Measurements from ENCODE around the gene ZFP3. TPM values are rescaled to one million over a fixed set of nuclear protein-coding genes. Genes with fewer than 3 reads are reported as not detected.
"Not testable (repeated sequence)": the region's sequence is repeated elsewhere in the genome, so short reads cannot be mapped to it uniquely, and the experiment has no call there.

Gene ZFP3
- total and polyA plus RNA-seq, 2 donors (not counting 3 experiments of a cell fraction or from before 2014, with no cell fraction given) = 1.7 TPM

DNA sequence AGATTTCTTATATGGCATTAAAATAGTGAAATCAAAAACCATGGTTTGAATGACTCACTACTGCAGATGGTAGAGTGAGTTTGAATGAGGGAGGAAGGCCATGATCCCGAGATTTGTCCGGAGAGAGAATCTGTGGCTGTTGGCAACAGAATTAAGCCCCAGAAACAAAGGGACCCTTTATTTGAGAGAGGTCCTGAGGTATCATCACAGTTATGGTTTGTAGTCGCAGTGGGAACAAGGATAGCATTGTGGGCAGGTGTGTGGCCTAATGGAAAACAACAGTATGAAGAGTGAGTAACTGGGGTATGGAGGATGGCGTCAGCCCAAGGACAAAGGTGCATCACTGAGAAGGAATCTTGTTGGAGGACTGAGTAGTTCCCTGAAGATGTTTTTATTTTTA, 8.5 kb upstream of the ZFP3 start:
- FAIRE-seq = no peak
- Histone ChIP-seq H3K9ac (replicated peaks; ENCODE audit: extremely low read depth, insufficient read depth, low read length) (no peak overlapping the region), H4K20me1 (replicated peaks; ENCODE audit: control insufficient read depth, extremely low read depth, insufficient read depth, low read length) (no peaks in the 10 kb centered on the region), H3K79me2 (ENCODE audit: control insufficient read depth, insufficient read depth, low read length) (no peaks in the 10 kb centered on the region), H3K4me3 (replicated peaks in 1 of 3; ENCODE audit: insufficient read depth in 1 of 3, low read depth in 1 of 3, low read length in 3 of 3) (no peak overlapping the region), H3K4me2 (ENCODE audit: insufficient read depth, low read length) (no peak overlapping the region), H3K4me1 (ENCODE audit: control insufficient read depth, extremely low read depth, insufficient read depth, low read length) (no peaks in the 10 kb centered on the region), H3K27ac (ENCODE audit: insufficient read depth, low read depth, low read length) (no peak overlapping the region), H2AFZ (ENCODE audit: low read depth, low read length) (no peak overlapping the region), H3K27me3 (ENCODE audit: control insufficient read depth in 2 of 2, insufficient read depth in 2 of 2, low read length in 2 of 2) (no peaks in the 10 kb centered on the region), H3K36me3 (ENCODE audit: control insufficient read depth in 2 of 2, extremely low read depth in 1 of 2, insufficient read depth in 2 of 2, low read length in 2 of 2) (no peaks in the 10 kb centered on the region), H3K9me3 (replicated peaks; ENCODE audit: control insufficient read depth, insufficient read depth, low read length) (no peaks in the 10 kb centered on the region), H3K9me1 (replicated peaks; ENCODE audit: control insufficient read depth, extremely low read depth, insufficient read depth, low read length) (no peaks in the 10 kb centered on the region)
- BruUV-seq (replicated peaks) = no TSS peak
- dilution Hi-C loops (cut with MboI; ENCODE audit: extremely low pct_ligation_motif_present, low sequenced_read_pairs) (no loop called here), intact Hi-C loops (cut with micrococcal nuclease) (no loop called here)
- CTCF ChIA-PET = no interaction called here
- TF ChIP-seq EZH2 (IDR thresholded peaks at IDR 0.05; ENCODE audit: borderline replicate concordance, low read depth, low read length, severe bottlenecking) = no peak
- no peak for TF ChIP-seq POLR2AphosphoS5 (IDR thresholded peaks at IDR 0.05; ENCODE audit: insufficient read depth, low read depth, low read length)
- TF ChIP-seq GATA2 (IDR thresholded peaks at IDR 0.05; ENCODE audit: insufficient read depth, insufficient read length, low read depth, low read length) = no peak
- TF ChIP-seq POLR2A (IDR thresholded peaks at IDR 0.05; ENCODE audit: low read depth, low read length) = no peak
- no peak for TF ChIP-seq FOS (IDR thresholded peaks at IDR 0.05; ENCODE audit: borderline replicate concordance, insufficient read depth, low read length)
- TF ChIP-seq, protein P1, sequence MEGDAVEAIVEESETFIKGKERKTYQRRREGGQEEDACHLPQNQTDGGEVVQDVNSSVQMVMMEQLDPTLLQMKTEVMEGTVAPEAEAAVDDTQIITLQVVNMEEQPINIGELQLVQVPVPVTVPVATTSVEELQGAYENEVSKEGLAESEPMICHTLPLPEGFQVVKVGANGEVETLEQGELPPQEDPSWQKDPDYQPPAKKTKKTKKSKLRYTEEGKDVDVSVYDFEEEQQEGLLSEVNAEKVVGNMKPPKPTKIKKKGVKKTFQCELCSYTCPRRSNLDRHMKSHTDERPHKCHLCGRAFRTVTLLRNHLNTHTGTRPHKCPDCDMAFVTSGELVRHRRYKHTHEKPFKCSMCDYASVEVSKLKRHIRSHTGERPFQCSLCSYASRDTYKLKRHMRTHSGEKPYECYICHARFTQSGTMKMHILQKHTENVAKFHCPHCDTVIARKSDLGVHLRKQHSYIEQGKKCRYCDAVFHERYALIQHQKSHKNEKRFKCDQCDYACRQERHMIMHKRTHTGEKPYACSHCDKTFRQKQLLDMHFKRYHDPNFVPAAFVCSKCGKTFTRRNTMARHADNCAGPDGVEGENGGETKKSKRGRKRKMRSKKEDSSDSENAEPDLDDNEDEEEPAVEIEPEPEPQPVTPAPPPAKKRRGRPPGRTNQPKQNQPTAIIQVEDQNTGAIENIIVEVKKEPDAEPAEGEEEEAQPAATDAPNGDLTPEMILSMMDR (IDR thresholded peaks at IDR 0.05; ENCODE audit: extremely low read depth in 1 of 2, insufficient read depth in 1 of 2, low read depth in 1 of 2, low read length in 2 of 2) = no peak
- no peak for TF ChIP-seq JUN (IDR thresholded peaks at IDR 0.05; ENCODE audit: borderline replicate concordance, insufficient read depth, insufficient read length, low read depth)
- no peak for TF ChIP-seq MYC (IDR thresholded peaks at IDR 0.05; ENCODE audit: low read depth, low read length)
- TF ChIP-seq, protein P2, sequence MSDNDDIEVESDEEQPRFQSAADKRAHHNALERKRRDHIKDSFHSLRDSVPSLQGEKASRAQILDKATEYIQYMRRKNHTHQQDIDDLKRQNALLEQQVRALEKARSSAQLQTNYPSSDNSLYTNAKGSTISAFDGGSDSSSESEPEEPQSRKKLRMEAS (IDR thresholded peaks at IDR 0.05; ENCODE audit: insufficient read depth, insufficient read length) = no peak
- no peak for DNase-seq (ENCODE audit: low read depth, low spot score)
- POLR2A ChIA-PET = no interaction called here

DNA sequence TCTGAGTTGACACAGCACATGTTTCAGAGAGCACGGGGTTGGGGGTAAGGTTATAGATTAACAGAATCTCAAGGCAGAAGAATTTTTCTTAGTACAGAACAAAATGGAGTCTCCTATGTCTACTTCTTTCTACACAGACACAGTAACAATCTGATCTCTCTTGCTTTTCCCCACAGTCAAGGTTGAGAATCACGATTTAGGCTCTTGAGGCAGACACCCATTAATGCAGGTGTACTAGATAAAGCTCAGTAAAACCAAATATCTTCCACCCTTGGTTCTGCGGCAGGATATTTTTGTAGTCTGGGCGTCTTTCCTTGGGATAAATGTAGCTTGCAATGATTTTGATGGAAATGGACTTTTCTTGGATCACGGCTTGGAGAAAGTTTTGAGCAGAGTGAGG, 2.8 kb upstream of the ZFP3 start:
- H3K27ac ChIP-seq (ENCODE audit: insufficient read depth, low read depth, low read length); POLR2A ChIA-PET; FAIRE-seq; CTCF ChIA-PET; intact Hi-C loops (cut with micrococcal nuclease); dilution Hi-C loops (cut with MboI; ENCODE audit: extremely low pct_ligation_motif_present, low sequenced_read_pairs); H3K4me2 ChIP-seq (ENCODE audit: insufficient read depth, low read length); H3K4me3 ChIP-seq (replicated peaks in 1 of 3; ENCODE audit: insufficient read depth in 1 of 3, low read depth in 1 of 3, low read length in 3 of 3); H3K9ac ChIP-seq (replicated peaks; ENCODE audit: extremely low read depth, insufficient read depth, low read length); H3K79me2 ChIP-seq (ENCODE audit: control insufficient read depth, insufficient read depth, low read length); H4K20me1 ChIP-seq (replicated peaks; ENCODE audit: control insufficient read depth, extremely low read depth, insufficient read depth, low read length); H3K36me3 ChIP-seq (ENCODE audit: control insufficient read depth in 2 of 2, extremely low read depth in 1 of 2, insufficient read depth in 2 of 2, low read length in 2 of 2); H3K9me3 ChIP-seq (replicated peaks; ENCODE audit: control insufficient read depth, insufficient read depth, low read length); DNase-seq (ENCODE audit: low read depth, low spot score); H3K27me3 ChIP-seq (ENCODE audit: control insufficient read depth in 2 of 2, insufficient read depth in 2 of 2, low read length in 2 of 2); BruUV-seq (replicated peaks); H2AFZ ChIP-seq (ENCODE audit: low read depth, low read length); H3K9me1 ChIP-seq (replicated peaks; ENCODE audit: control insufficient read depth, extremely low read depth, insufficient read depth, low read length): not testable (repeated sequence)
- peaks cover 10% of the 10 kb centered on the region for H3K4me1 ChIP-seq (ENCODE audit: control insufficient read depth, extremely low read depth, insufficient read depth, low read length)

DNA sequence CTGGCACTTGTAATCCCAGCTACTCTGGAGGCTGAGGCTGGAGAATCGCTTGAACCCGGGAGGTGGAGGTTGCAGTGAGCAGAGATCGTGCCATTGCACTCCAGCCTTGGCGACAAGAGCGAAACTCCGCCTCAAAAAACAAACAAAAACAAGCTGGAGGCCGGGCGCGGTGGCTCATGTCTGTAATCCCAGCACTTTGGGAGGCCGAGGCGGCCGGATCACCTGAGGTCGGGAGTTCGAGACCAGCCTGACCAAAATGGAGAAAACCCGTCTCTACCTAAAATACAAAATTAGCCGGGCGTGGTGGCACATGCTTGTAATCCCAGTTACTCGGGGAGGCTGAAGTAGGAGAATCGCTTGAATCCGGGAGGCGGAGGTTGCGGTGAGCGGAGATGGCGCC, 992 bp upstream of the ZFP3 start:
- H3K9me3 ChIP-seq (replicated peaks; ENCODE audit: control insufficient read depth, insufficient read depth, low read length); H3K9ac ChIP-seq (replicated peaks; ENCODE audit: extremely low read depth, insufficient read depth, low read length); H4K20me1 ChIP-seq (replicated peaks; ENCODE audit: control insufficient read depth, extremely low read depth, insufficient read depth, low read length); H3K4me2 ChIP-seq (ENCODE audit: insufficient read depth, low read length); BruUV-seq (replicated peaks); POLR2A ChIA-PET; intact Hi-C loops (cut with micrococcal nuclease); dilution Hi-C loops (cut with MboI; ENCODE audit: extremely low pct_ligation_motif_present, low sequenced_read_pairs); H3K27me3 ChIP-seq (ENCODE audit: control insufficient read depth in 2 of 2, insufficient read depth in 2 of 2, low read length in 2 of 2); H3K27ac ChIP-seq (ENCODE audit: insufficient read depth, low read depth, low read length); H2AFZ ChIP-seq (ENCODE audit: low read depth, low read length); H3K4me3 ChIP-seq (replicated peaks in 1 of 3; ENCODE audit: insufficient read depth in 1 of 3, low read depth in 1 of 3, low read length in 3 of 3); H3K79me2 ChIP-seq (ENCODE audit: control insufficient read depth, insufficient read depth, low read length); FAIRE-seq; CTCF ChIA-PET; H3K9me1 ChIP-seq (replicated peaks; ENCODE audit: control insufficient read depth, extremely low read depth, insufficient read depth, low read length); DNase-seq (ENCODE audit: low read depth, low spot score); H3K36me3 ChIP-seq (ENCODE audit: control insufficient read depth in 2 of 2, extremely low read depth in 1 of 2, insufficient read depth in 2 of 2, low read length in 2 of 2): not testable (repeated sequence)
- peaks cover 10% of the 10 kb centered on the region for H3K4me1 ChIP-seq (ENCODE audit: control insufficient read depth, extremely low read depth, insufficient read depth, low read length)
